Stimulated activated CD4-positive, alpha-beta T cell treated with anti-CD3 and anti-CD28 coated beads, Interleukin-2, amount 100 ng/mL, for 48 hours (primary cell): ENCODE measurements around the gene RUVBL2.

ENCODE experiments used
- DNase-seq, 2 donors: peaks; one replicate each; pipeline ENCODE4 v3.0.0-alpha.2; 2020

Gene RUVBL2

GRCh38 chr19:48964205-48965039 is 29.3 kb upstream of the RUVBL2 start:
- no peak for DNase-seq

- DNase-seq: peak; percentile 85
These were observed 28.5 kb upstream of the RUVBL2 start, which contains the start of gene FTL for GRCh38 chr19:48965040-48965805. FTL (plus strand) TSS chr19:48965309; CDS start chr19:48965508, 199 bp downstream.

- peak; percentile 79 to 81 for DNase-seq
These were observed 27.7 kb upstream of the RUVBL2 start for GRCh38 chr19:48965806-48966540.

DNA sequence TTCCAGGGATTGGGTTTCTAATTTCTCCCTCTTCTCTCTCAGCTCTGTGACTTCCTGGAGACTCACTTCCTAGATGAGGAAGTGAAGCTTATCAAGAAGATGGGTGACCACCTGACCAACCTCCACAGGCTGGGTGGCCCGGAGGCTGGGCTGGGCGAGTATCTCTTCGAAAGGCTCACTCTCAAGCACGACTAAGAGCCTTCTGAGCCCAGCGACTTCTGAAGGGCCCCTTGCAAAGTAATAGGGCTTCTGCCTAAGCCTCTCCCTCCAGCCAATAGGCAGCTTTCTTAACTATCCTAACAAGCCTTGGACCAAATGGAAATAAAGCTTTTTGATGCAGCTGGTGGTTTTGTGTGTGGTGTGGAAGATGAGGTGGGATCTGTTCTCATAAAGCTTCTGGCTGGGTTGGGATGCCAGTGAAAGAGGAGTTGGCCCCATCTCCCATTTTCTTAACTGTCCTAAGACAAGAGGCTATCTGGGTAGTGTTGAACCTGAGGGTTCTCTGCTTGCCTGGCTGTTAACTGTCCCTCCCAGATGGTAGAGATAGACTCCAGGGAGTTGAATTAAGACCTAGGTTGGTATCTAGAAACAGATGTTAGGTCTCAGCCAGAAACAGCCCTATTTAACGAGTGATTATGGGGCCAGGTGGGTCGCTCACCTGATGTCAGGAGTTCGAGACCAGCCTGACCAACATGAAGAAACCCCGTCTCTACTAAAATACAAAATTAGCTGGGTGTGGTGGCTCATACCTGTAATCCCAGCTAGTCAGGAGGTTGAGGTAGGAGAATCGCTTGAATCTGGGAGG is 26.9 kb upstream of the RUVBL2 start:
- DNase-seq: no peak

GRCh38 chr19:48967346-48968178 is 26.1 kb upstream of the RUVBL2 start:
- no peak for DNase-seq

- no peak for DNase-seq
These were observed 25.5 kb upstream of the RUVBL2 start for GRCh38 chr19:48968179-48968661.

DNA sequence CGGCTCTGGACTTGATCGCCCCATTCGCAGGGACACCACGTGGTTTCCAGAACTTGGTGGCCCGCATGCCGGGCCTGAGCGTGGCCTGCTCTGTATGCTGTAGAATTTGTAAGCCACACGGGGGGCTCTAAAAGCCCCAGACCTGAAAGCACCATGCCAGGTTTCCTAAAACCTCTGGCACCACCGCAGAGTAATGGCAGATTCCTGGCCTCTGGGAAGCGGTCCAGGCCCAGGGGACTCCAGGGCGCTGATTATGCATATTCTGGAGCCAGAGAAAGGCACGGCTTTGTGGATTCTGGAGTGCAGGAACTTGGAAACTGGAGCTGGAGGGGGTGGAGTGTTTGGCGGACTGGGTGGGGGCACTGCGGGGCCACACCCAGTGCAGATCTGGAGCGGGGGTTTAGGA is 24.9 kb upstream of the RUVBL2 start:
- DNase-seq: no peak

DNA sequence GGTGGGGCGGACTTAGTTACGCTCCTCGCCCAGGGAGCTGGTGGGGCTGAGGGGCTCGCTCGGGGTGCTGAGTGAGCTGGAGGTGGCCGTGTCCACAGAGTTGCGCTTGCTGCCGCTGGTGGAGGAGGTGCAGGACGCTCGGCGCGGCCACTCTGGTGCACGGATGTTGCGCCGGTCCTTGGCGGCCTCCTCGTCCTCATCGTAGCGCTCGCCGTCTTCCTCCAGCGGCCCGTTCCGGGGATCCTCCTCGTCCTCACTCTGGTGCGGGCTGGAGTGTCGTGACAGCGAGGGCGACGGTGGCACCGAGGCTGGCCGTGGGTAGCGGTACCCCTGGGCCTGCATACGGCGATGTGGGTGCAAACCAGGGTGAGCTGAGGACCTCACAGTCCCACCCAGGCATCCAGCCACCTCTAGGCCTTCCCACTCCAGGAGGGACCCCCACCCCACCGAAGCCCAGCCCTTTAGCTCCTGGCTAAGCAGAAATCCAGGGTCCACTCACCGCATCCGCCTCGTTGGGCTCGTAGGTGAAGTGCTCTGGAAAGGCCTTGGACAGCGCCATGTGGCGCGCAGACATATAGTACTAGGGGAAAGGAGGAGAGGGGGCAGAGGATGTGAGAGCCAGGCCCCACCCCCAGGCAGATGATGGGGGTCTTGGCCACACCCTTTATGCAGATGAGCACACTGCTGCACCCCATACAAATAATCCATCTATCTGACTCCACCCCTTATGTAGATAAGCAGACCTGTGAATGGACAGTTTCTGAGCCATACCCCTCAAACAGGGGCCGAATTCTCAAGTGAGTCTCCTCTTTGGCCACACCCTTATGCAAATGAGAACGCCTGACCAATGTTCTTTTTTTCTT is 24.2 kb upstream of the RUVBL2 start:
- DNase-seq: no peak

- DNase-seq: no peak
These were observed 23.4 kb upstream of the RUVBL2 start for GRCh38 chr19:48970139-48970766.

- DNase-seq: peak; percentile 81 to 90
These were observed 22.7 kb upstream of the RUVBL2 start for GRCh38 chr19:48970923-48971395.

GRCh38 chr19:48975947-48976847 is 17.5 kb upstream of the RUVBL2 start:
- no peak for DNase-seq

GRCh38 chr19:48977061-48977460 is 16.6 kb upstream of the RUVBL2 start:
- DNase-seq: no peak

- no peak for DNase-seq
These were observed 11.4 kb upstream of the RUVBL2 start for GRCh38 chr19:48982280-48982679.

DNA sequence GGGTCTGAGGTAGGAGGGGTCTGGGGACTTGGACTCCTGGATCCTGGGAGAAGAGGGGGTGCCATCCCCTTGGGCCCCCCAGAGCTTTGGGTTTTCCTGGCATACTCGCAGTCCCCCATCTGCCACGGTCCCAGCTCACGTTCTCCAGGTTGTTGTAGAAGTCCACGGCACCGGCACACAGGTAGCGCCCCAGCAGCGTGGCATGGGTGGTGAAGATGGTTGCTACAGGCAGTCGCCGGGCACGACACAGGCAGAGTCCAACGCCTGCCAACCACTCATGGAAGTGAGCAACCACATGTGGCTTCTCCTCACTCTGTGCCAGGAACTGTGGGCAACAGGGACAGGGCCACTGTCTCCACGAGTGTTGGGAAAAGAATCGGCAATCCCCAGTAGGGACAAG is 8.0 kb upstream of the RUVBL2 start:
- DNase-seq: no peak

- no peak for DNase-seq
These were observed 7.5 kb upstream of the RUVBL2 start for GRCh38 chr19:48986211-48986610.

DNA sequence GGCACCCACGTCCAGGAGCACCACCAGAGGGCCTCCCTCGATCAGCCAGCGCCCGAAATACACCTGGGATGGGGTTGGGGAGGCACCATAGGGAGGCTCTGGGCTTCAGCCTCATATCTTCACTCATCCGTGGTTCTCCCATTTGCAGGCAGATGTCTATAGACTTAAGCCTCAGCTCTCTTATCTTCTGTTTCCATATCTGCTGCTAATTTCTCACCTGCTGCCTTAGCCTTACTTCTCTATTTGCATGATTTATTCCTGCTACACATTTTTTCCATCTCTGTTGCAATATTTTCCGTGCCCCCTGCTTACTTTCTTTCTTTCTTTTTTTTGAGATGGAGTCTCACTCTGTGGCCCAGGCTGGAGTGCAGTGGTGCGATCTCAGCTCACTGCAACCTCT is 6.4 kb upstream of the RUVBL2 start:
- DNase-seq: no peak

GRCh38 chr19:48988286-48988685 is 5.4 kb upstream of the RUVBL2 start:
- no peak for DNase-seq

DNA sequence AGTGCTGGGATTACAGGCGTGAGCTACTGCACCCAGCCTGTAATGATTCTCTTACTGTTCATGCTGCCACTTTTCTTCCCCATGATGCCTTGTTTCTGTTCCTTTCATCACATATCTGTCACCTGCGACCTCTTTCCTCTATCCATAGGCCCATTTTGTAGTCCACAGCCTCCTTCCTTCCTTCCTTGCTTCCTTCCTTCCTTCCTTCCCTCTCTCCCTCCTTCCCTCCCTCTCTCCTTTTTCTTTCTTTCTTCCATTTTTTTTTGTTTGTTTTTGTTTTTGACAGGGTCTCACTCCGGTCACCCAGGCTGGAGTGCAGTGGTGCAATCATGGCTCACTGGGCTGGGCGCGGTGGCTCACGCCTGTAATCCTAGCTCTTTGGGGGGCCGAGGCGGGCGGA is 4.8 kb upstream of the RUVBL2 start:
- no peak for DNase-seq
